HG03095 (cell line): ENCODE measurements around the gene ZNF639.

Experiments used
- ATAC-seq: cut with Tn5 transposase; IDR thresholded peaks from one replicate; pipeline ENCODE4 v1.9.1; 2021; ENCODE audit warnings: moderate library complexity; ENCODE audit not compliant: unreplicated experiment

ZNF639 gene

DNA sequence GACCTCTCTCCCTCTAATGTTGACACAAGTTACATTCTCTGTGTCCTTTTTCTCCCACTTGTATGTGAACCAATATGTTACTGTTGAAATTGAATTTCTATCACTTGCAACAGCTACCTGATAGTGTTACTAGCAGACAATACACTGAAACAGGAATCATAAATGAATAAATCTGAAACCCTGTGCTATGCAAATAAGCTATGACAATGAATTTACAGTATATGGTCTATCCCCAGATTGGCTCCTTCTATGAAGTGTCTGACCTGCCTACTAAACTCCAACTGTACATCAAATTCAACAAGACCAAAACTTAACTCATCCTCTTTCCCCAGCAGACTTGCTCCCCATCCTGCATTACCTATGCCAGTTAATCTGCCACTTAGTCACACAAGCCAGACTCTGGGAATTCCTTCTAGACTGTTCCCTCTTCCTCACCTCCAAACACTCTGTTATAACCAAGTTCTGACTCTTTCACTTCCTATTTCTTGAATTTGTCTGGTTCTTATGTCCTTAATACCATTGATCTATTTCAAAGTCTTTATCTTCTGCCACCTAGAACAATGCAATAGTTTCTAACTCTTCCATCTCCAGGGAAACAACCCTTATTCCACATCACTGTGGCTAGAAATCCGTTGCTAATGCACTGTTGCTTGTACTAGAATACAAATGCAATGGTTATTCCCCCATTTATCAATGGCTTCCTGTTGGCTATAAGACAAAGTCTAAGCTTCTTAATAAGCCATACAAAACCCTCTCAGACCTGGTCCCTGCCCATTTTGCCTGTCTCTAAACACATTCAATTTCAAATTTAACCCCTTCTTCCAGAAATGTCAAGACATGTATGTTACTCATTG is 13.4 kb upstream of the ZNF639 start:
- ATAC-seq, result peak; percentile 88

DNA sequence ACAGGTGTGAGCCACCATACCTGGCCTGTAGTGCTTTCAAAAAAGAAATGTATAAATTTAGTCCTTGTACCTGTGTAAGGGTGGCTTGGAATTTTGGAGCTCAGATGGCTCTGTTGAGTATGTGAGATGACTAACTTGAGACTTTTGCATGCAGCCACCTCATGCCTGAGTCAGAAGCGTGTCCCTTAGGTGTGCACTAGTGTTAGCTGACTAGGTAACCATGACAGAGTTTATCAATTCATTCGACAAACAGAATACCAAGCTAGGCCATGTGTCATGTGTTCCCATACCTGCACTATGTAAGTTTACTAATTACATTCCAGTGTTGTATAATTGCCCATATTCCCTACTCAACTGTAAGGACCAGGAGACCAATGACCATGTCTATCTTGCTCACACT is 4.0 kb upstream of the ZNF639 start:
- ATAC-seq, result no peak

DNA sequence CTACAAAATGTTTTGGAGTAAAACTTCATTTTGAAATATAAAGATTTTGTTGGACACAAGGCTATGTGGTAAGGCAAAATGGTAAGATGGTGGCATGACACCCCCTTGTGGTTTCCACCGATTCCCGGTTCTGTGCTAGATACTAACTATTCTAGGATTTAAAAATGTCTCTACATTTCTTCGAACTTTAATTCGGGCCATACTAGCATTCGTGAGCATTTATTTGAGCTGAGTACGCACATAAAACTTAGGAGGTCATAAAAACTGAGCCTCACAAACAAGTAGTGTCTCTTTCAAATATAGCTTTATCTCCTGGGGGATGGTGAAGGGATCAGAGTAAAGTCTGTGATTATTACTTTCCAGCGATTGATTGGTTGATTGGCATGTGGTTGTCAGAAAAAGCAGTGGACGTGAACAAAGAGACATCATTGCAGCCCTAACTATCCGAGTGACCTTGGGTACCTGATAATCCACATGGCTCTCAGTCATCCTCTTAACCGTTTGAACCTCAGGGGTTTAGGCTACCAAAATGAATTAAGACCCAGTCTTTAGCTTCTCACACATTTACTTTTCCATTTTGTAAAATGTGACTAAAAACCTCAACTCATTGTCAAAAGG is 1.1 kb upstream of the ZNF639 start:
- ATAC-seq, result no peak

DNA sequence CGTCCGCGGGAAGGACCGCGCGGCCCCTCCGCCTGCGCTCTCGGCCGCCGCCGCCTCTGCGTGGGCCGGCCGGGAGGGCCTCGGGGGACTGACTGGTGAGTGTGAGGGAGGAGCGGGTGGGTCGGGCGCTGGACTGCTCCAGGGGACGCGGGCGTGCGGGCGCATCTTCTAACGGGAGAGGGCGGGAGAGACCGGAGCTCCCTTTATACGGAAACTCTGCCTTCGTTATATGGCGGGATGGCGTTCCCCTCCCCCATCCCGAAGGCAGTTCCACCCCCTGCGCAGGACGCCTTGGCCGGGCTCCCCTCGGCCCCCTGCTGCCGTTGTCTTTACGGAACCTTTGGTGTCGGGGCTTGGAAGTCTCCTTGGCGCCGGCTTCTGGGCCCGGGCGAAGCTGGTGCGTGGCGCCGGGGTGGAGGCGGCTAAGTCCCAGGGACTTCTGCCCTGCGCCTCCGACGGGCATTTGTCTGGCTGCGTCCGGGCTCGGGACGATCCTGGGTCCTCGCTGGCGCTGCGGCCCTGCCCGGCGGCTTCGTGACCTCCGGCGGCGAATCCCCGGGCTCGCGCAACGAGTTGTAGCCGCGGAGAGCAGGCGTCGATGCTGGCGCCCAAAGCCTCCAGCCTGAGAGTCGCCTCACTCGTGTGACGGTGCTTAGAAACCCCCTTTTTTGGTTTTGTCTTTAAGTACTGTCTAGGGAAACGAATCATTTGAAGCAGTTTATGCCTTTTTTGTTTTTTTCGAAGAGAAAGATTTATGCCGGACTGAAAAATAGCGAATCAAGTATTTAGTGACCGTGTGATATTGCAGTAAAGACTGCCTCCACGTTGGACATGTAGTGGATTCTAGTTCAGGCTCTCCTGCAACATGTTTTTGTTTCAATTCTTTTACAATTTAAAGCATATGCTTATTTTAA is 623 bp downstream of the ZNF639 start:
- peak; percentile 38 for ATAC-seq

DNA sequence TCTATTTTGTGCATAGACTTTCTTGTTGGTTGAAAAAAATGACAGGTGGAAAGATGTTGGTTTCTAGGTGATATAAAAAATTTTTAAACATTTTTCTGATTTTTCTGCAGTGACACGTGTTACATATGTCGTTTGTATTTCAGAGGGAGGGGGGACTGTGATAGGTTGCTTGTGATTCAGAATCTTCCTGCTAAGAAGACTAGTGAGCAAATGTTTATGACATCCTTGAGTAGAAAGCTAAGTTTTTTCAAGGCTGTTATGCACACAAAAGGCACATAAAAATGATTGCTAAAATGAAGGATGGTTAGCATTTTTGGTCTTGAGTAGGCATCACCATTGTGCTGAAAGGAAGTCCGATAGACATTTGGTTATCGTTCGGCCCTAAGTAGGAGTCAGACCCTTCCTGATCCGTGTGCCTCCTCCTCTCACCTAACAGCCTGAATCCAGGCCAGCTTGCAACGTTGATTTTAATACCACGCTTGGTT is 1.5 kb downstream of the ZNF639 start:
- no peak for ATAC-seq

DNA sequence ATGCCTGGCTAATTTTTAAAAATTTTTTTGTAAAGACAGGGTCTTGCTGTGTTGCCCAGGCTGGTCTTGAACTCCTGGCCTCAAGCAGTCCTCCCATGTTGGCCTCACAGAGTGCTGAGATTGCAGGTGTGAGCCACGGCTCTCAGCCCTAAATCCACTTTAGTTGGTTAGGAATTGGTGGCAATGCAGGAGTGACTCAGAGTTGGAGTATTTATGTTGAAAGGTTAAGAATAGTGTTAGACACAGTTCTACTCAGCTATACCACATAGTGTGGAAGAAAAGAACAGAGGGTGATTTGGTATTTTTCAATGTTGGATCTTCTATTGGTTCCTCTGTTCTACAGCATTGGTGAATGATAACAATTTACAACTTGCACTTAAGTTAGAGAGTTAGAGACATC is 7.6 kb downstream of the ZNF639 start:
- ATAC-seq, result no peak

DNA sequence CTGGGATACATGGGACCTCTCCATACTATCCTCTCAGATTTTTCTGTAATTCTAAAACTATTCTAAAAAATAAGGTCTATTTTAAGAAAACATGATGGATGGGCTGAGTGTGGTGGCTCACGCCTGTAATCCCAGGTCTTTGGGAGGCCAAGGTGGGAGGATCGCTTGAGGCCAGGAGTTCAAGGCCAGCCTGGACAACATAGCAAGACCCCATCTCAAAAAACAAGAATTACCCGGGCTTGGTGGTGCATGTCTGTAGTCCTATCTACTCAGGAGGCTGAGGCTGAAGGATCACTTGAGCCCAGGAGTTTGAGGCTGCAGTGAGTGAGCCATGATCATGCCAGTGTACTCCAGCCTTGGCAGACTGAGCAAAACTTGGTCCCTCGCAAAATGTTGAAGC is 9.4 kb downstream of the ZNF639 start:
- no peak for ATAC-seq

DNA sequence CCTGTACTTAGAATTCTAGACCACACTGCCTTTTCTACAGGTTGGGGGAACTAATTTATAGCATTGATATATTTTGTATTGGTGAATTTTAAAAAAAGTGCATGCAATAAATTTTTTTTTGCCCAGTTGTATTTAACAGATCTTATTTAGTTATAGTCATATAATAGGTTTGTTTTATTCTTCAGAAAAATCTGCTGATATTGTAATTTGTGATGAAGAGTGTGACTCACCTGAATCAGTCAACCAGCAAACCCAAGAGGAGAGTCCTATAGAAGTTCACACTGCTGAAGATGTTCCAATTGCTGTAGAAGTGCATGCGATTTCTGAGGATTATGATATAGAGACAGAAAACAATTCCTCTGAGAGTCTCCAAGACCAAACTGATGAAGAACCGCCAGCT is 10.3 kb downstream of the ZNF639 start:
- no peak for ATAC-seq

DNA sequence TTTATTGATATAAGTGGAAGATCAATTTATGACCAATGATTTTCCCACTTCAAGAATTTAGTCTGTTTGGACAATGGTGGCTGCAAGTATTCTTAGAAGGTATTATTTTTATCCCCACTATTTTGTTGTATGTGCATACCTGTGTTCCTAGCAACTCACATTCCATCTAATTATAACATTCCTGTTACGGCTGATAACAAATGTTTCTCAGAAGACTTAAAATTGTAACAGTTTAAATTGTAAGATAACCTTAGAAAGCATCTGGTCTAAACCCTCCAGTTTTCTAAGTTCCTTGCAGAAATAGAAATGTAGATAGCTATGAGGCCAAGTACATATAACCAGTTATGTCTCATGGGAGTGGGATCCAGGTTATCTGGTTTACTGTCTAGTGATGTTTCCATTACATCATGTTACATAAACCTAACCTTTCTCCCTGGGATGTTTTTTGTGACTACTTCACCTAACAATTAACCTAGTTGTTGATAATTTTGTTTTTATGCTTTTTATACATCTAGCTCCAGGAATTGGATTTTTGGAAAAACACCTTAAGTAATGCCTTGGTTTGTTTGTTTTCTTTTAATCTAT is 13.6 kb downstream of the ZNF639 start:
- ATAC-seq, result no peak

DNA sequence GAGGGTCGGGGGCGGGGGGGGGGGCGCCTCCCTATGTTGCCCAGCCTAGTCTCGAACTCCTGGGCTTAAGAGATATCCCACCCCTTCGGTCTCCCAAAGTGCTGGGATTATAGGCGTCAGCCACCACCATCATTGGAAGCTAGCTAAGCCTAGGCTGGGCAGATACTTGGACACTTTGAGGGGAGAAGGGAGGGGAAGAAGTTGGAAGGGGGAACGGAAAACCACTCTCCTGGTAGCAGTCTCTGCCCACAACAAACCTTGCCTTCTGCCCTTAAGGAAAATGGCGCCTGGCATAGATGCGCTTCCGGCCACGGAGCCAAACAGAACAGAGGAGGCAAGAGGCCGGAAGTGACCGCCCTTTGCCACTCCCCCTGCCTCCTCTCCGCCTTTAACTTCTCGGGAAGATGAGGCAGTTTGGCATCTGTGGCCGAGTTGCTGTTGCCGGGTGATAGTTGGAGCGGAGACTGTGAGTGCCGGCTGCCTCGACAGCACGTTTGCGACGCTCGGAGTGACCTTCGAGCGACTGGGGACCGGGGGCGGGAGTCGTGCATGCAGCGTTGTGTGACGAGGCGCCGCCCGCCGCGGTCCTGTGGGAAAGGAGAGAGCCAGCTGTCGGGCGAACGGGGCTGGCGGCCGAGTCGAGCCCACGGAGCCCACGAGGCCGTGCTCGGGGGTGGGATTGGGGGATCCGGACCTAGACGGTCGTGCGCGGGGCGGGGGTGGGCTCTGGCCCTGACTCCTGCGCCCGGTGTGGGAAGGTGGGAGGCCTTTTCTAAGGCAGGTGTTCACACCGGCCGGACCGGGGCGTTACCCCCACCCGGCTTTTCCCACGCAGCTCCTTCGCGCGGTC is 24.7 kb downstream of the ZNF639 start, which contains the start of gene MFN1:
Gene MFN1, plus strand, starts transcription at position 365 of the 850 bp plus-strand sequence. CDS start 1,143 bp downstream, outside the sequence.
- ATAC-seq, result peak; percentile 92

DNA sequence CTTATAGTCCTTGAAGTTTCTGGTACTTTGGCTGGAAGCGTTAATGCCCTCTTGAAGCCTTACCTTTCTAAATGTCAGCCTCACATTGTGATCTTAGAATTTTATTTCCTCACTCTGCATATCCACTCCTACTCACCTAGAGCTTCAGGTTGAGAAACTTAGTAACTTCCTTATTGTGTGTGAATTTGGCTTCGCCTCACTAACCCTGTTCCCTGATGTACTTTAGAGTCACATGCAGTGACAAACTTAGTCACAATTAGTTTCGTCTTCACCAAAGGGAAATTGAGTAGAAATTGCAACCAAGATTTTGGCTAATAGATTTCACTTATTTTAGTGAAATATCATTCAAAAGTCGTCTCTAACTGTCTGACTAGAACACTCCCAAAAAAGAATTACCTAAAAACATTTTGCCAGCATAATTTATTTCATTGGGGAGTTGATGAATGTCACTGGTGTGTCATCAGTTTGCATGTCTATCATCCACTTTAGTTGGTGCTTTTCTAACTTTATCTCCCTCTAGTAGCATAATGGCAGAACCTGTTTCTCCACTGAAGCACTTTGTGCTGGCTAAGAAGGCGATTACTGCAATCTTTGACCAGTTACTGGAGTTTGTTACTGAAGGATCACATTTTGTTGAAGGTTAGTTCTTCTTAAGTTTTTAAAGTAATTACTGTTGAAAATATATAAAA is 25.6 kb downstream of the ZNF639 start:
- peak; percentile 67 for ATAC-seq

DNA sequence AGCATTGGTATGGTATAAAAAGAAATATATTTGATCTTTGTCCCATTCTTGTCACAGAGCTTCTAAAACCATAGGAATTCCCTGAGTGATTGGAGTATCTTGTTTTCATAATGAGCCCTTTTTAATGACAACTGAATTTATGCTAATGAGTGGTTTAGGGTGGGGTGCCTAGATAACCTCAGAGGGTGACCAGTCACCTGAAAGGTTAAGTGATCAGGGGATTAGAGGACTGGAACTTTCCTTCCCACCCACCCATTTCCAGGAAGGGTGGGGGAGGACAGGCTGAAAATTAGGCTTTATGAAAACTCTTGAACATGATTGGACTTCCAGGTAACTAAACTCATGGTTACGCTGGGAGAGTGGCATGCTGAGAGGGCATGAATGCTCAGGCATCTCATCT is 33.2 kb downstream of the ZNF639 start:
- ATAC-seq, result no peak

DNA sequence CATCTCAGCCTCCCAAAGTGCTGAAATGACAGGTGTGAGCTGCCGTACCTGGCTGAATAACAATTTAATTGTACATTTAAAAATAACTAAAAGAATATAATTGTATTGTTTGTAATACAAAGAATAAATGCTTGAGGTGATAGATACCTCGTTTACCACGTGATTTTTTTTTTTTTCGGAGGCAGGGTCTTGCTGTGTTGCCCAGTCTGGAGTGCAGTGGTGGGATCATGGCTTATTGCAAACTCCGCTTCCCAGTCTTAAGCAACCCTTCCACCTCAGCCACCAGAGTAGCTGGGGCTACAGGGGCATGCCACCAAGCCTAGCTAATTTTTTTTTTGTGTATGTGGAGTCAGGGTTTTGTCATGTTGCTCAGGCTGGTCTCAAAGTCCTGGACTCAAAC is 40.5 kb downstream of the ZNF639 start:
- ATAC-seq, result no peak

DNA sequence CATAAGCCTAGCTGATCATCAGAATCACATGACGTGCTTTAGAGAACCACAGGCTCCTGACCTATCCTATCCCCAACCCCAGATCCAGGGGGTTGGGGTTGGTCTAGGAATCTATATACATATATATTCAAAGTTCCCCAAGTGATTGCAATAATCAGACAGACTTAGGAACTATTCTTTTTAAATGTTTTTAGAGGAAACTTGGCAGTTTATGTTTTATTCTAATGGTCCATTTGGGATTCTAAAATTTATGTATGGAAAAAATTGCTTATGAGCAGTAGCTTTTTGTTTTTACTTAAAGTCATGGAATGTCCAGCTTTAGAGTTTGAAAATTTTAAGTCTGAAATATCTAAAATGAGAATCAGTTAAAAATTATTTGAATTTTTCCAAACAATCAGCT is 46.8 kb downstream of the ZNF639 start:
- ATAC-seq, result no peak

DNA sequence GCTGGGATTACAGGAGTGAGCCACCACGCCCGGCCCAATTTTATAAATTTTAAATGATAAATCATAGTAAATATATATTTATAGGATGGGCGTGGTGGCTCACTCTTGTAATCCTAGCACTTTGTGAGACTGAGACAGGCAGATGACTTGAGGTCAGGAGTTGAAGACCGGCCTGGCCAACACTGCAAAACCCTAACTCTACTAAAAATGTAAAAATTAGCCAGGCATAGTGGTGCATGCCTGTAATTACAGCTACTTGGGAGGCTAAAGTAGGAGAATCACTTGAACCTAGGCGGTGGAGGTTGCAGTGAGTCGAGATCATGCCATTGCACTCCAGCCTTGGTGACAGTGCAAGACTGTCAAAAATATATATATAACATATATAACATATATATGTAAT is 51.1 kb downstream of the ZNF639 start:
- ATAC-seq, result no peak

DNA sequence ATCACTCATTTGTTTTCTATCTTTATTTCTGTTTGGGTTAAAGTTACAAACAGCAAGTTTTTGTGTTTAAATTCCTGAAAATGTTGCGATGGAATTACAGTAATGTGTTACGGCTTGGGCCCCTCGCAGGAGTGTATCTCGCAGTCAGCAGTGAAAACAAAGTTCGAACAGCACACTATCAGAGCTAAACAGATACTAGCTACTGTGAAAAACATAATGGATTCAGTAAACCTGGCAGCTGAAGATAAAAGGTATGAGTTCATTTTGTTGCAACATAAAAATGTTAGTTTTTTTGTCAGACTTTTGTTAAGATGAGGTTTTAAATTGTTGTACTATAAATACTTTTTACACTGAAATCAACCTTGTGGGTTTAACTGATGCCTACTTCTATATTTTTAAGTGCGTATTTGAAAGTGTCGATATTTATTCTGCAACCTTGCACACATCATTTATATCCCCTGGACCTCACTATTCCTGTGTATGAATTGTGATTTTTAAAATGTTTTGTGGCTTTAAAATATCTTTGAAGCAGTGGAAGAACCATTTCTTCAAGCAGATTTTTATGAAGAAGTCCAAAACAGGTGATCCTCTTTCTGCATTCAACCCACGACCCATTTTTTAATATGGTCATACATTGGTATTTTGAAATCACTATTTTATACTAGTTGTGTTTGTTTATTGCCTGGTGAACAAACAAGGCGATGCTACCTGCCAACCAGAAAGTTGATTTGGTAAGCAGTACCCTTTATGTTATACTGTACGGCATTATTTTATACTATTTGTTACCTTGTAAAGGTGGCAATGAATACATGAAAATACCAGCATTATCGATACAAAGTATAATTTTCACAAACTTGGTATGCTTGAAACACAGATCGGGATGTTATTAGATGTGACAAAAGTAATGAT is 52.5 kb downstream of the ZNF639 start:
- no peak for ATAC-seq

DNA sequence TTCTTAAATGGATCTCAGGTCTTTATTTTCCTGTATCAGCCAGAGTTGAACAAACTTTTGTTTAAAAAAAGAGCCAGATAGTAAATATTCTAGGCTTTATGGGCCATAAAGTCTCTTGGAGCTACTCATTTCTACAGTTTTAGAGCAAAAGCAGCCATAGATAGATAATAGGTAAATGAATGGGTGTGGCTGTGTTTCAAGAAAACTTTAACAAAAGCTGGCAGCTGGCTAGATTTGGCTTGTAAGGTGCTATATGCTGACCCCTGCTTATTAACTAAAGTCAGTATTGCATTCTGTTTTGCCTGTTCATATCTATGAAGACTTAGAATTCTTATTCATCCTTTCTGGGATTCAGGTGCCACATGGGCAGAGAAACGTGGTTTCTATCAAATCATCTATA is 53.6 kb downstream of the ZNF639 start:
- no peak for ATAC-seq
